ENCODE data around the gene PEAR1.

Gene PEAR1

GRCh38 chr1:156898161-156898566, 4.6 kb downstream of the PEAR1 start:
- TF ChIP-seq, protein P1, sequence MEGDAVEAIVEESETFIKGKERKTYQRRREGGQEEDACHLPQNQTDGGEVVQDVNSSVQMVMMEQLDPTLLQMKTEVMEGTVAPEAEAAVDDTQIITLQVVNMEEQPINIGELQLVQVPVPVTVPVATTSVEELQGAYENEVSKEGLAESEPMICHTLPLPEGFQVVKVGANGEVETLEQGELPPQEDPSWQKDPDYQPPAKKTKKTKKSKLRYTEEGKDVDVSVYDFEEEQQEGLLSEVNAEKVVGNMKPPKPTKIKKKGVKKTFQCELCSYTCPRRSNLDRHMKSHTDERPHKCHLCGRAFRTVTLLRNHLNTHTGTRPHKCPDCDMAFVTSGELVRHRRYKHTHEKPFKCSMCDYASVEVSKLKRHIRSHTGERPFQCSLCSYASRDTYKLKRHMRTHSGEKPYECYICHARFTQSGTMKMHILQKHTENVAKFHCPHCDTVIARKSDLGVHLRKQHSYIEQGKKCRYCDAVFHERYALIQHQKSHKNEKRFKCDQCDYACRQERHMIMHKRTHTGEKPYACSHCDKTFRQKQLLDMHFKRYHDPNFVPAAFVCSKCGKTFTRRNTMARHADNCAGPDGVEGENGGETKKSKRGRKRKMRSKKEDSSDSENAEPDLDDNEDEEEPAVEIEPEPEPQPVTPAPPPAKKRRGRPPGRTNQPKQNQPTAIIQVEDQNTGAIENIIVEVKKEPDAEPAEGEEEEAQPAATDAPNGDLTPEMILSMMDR (IDR thresholded peaks at IDR 0.05) = no peak

DNA sequence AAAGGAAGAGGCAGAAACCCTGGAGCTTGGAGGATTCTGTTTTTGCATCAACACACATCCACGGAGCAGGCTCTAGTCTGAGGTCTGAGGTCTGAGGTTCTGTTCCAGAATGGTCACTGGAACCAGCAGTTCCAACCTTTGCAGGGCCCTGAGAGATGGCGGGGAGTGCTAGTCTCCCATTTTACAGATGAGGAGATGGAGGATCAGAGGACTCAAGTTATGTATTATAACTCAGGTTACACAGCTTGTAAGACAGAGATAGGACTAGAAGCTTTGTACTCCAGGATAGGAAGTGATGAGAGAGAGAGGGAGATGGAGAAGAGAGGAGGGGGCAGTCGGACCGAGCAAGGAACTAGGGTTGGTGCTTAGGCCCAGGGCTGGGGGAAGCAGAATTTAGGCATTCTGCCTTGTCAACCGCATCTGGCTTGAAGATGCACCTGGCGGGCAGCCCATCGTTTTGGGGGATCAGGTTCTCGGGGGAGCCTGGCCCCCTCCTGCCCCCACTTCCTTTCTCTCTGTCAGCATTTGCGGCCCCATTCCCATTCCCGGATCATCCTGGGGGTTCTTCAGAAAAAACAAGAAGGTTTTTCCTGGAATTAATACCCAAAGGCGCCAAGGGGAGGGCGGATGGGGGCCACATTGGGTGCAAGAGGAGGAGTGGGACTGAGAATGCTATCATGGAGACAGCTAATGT, 5.6 kb downstream of the PEAR1 start:
- TF ChIP-seq, protein P1 (IDR thresholded peaks at IDR 0.05) = no peak

DNA sequence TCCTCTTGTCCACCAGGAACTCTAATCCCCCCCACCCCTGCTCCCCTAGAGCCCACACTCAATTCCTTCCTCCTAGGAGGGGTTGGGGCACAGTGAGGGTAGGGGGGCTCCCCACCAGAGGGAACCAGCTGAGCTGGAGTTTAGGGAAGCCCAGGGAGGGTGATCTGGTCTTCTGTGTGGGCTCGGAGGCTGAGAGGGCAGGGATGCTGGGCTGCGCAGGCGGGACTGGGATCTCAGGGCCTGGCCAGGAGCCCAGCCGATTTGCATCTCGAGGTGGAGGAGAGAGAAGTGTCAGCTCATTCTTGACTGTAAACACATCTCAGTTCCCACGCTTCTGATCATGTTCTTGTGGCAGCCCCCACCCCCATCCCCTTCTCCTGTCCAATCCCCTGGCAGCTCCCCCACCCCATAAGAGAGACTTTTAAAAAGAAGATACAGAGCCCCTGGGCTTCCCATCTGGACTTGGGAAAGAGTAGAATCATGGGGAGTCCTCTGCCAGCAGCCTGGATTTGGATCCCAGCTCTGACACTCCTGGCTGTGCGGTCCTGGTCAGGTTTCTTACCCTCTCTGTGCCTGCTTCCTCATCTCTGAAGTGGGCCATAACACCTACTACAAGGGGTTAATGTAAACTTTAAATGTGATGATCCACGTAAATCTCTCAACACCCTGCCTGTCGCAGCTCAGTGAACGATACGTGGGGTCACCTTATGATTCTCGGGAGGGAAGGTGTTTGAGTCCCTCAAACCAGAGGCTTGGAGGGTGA, 6.6 kb downstream of the PEAR1 start:
- TF ChIP-seq, protein P1 (IDR thresholded peaks at IDR 0.05) = no peak

DNA sequence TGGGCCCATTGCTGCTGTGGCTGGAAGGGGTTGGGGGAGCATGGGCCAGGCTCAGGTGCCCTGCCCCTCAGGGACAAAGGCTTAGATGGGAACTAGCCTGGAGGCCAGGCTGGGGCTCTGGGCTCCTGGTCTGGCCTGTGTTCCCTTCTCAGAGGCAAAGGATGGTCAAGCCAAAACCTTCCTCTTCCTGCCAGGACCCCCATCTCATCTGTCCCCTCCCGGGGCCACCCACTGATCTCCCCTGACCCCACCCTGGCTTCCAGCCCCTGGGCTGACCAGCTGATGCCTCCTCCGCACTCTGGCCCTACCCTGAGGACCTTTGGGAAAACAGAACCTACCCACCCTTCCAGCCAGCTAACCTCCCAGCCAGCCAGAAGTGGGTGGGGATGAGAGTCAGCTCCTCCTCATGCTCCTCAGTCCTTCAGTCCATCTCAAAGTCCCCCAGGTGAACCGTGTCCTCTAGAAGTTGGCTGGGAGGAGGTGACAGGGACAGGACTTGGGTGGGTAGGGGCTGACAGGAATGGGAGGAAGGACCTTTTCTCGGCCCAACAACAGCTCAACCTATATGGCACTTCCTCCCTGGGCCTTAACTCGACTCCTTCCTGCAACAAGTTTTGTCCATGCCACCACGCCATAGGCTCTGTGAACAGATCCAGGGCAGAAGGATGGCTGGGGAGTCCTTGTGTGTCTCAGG, 7.5 kb downstream of the PEAR1 start:
- TF ChIP-seq, protein P1 (IDR thresholded peaks at IDR 0.05) = no peak

GRCh38 chr1:156901590-156901900, 8.0 kb downstream of the PEAR1 start:
- TF ChIP-seq, protein P1 (IDR thresholded peaks at IDR 0.05) = no peak

GRCh38 chr1:156901966-156902915, 8.7 kb downstream of the PEAR1 start:
- TF ChIP-seq, protein P1 (IDR thresholded peaks at IDR 0.05) = no peak
